Left ventricle myocardium inferior (tissue), 1 donor: ENCODE data around the gene SYT15. TPM values are rescaled to one million over a fixed set of nuclear protein-coding genes. Genes with fewer than 3 reads are reported as not detected.

ENCODE experiments used
- DNase-seq: peaks from one replicate; pipeline ENCODE4 v3.0.0-alpha.2; 2020
- H3K27ac ChIP-seq: fragments of 200-600 bp; replicated peaks from 2 replicates; pipeline ENCODE4 v1.8.0; 2021
- H3K27me3 ChIP-seq: fragments of 200-600 bp; 2 replicates; pipeline ENCODE4 v1.8.0; 2021; ENCODE audit warnings: low read depth
- H3K36me3 ChIP-seq: fragments of 200-600 bp; 2 replicates; pipeline ENCODE4 v1.8.0; 2021
- H3K4me1 ChIP-seq: fragments of 200-600 bp; 2 replicates; pipeline ENCODE4 v1.8.0; 2021
- H3K4me3 ChIP-seq: fragments of 200-600 bp; 2 replicates; pipeline ENCODE4 v1.8.0; 2021; ENCODE audit warnings: mild to moderate bottlenecking, moderate library complexity
- H3K9me3 ChIP-seq: fragments of 200-600 bp; replicated peaks from 2 replicates; pipeline ENCODE4 v1.8.0; 2021
- intact Hi-C: fragments of 100-400 bp; cut with micrococcal nuclease; formaldehyde crosslinking; loops from one replicate; pipeline ENCODE4 v1.11.0; 2022
- total RNA-seq: library from RNA; stranded (reverse); fragmentation: NEBNext Ultra II Directional; extraction: Animal tissue kit (Norgen Biotek cat#: 25700); gene quantifications from one replicate; pipeline ENCODE4 v1.2.1, GENCODE V29; 2021
- TF ChIP-seq, protein P1 (sequence below): fragments of 200-600 bp; IDR thresholded peaks from 2 replicates; pipeline ENCODE4 v1.8.0; 2021; ENCODE audit warnings: antibody characterized with exemption, mild to moderate bottlenecking, borderline replicate concordance
- donor health status: DM: no; HTN: yes; CAD: no; lungs with severe emphysema.

The SYT15 gene
- total RNA-seq, 1 donor from 2014 or later: 1.9 TPM

DNA sequence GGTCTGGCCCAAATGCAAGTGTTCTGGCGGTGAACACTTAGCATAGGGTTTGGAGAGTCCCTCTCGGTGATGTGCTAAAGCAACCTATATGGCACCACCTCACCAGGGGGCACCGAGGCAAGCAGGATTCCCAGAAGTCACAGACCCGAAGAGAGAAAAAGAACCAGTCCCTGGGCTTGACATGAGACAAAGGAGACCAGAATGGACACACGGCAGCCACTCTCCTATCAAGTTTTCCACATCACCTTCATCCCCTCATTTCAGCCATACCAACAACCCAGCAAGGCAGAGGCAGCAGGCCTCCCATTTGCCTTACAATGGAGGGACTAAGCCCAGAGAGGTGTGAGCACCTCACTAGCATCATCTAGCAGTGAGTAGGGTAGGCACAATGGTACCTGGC lies 42.1 kb upstream of the SYT15 start:
- intact Hi-C loops: no loop called here
- Histone ChIP-seq H3K27ac (no peak overlapping the region), H3K4me3 (no peak overlapping the region), H3K9me3 (no peaks in the 10 kb centered on the region), H3K36me3 (no peaks in the 10 kb centered on the region), H3K27me3 (peaks cover 90% of the 10 kb centered on the region), H3K4me1 (peaks cover 5% of the 10 kb centered on the region)
- no peak for DNase-seq
- TF ChIP-seq, protein P1, sequence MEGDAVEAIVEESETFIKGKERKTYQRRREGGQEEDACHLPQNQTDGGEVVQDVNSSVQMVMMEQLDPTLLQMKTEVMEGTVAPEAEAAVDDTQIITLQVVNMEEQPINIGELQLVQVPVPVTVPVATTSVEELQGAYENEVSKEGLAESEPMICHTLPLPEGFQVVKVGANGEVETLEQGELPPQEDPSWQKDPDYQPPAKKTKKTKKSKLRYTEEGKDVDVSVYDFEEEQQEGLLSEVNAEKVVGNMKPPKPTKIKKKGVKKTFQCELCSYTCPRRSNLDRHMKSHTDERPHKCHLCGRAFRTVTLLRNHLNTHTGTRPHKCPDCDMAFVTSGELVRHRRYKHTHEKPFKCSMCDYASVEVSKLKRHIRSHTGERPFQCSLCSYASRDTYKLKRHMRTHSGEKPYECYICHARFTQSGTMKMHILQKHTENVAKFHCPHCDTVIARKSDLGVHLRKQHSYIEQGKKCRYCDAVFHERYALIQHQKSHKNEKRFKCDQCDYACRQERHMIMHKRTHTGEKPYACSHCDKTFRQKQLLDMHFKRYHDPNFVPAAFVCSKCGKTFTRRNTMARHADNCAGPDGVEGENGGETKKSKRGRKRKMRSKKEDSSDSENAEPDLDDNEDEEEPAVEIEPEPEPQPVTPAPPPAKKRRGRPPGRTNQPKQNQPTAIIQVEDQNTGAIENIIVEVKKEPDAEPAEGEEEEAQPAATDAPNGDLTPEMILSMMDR: no peak

DNA sequence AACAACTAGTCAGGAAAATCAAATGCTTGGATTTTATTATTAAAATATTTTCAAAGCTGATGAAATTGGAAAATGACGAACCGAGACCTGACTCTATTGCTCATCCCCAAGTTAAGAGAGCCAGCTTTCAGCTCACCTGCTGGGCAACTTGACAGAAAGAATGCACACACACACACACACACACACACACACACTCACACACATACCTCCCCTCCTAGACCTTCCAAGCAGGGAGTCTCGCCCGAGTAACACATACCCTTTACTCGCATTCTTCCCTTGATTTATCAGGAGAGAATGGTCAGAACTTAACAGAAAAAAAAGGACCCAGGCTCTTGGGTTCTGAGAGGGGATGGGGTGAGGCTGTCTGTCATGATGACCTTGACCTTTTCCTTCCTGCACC lies 41.6 kb upstream of the SYT15 start:
- Histone ChIP-seq H3K27ac (no peak overlapping the region), H3K36me3 (no peaks in the 10 kb centered on the region), H3K4me1 (peaks cover 5% of the 10 kb centered on the region), H3K4me3 (no peak overlapping the region), H3K27me3 (peaks cover 94% of the 10 kb centered on the region), H3K9me3 (no peaks in the 10 kb centered on the region)
- DNase-seq: no peak
- intact Hi-C loops: no loop called here
- TF ChIP-seq, protein P1: no peak

DNA sequence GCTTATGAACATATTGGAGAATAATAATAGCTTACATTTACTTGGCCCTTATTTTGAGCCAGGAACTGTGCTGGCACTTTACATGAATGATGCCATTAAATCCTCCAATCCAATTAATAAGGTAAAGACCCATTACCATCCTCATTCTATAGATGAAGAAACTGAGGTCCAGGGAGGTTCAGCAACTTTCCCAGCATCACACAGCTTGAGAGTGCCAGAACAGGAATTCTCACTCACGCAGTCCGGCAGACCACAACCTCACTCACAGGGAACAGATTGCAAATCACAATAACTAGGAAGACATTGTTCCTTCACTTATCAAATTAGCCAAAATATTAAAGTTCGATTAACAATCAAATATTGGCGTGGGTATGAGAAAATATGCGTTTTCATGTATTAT lies 40.8 kb upstream of the SYT15 start:
- Histone ChIP-seq H3K4me3 (no peak overlapping the region), H3K27ac (no peak overlapping the region), H3K9me3 (no peaks in the 10 kb centered on the region), H3K27me3 (peaks cover 96% of the 10 kb centered on the region), H3K4me1 (peaks cover 5% of the 10 kb centered on the region), H3K36me3 (no peaks in the 10 kb centered on the region)
- intact Hi-C loops: no loop called here
- DNase-seq: no peak
- TF ChIP-seq, protein P1: no peak

DNA sequence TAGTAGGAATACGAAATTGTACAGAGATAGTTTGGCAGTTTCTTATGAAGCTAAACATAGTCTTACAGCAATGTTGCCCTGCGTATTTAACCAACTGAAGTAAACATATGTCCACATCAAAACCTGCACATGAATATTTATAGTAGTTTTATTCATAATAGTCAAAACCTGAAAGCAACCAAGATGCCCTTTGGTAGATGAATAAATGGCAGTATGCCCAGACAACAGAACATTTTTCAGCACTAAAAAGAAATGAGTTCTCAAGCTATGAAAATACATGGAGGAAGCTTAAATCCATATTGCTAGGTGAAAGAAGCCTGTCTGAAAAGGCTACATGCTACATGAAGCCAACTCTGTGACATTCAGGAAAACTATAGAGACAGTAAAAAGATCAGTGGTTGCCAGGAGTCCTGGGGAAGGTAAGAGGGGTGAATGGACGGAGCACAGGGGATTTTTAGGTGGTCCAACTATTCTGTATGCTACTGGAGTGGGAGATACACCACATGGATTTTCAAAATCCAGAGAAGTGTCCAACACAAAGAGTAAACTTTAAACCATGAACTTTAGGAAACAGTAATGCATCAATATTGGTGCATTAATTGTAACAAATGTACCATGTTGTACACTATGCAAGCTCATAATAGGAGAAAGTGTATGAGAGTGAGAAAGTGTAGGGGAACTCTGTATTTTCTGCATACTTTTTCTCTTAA lies 40.1 kb upstream of the SYT15 start:
- Histone ChIP-seq H3K36me3 (no peaks in the 10 kb centered on the region), H3K9me3 (no peaks in the 10 kb centered on the region), H3K4me1 (peaks cover 5% of the 10 kb centered on the region), H3K4me3 (no peak overlapping the region), H3K27ac (no peak overlapping the region), H3K27me3 (peaks cover 96% of the 10 kb centered on the region)
- DNase-seq: no peak
- intact Hi-C loops: no loop called here
- TF ChIP-seq, protein P1: no peak

DNA sequence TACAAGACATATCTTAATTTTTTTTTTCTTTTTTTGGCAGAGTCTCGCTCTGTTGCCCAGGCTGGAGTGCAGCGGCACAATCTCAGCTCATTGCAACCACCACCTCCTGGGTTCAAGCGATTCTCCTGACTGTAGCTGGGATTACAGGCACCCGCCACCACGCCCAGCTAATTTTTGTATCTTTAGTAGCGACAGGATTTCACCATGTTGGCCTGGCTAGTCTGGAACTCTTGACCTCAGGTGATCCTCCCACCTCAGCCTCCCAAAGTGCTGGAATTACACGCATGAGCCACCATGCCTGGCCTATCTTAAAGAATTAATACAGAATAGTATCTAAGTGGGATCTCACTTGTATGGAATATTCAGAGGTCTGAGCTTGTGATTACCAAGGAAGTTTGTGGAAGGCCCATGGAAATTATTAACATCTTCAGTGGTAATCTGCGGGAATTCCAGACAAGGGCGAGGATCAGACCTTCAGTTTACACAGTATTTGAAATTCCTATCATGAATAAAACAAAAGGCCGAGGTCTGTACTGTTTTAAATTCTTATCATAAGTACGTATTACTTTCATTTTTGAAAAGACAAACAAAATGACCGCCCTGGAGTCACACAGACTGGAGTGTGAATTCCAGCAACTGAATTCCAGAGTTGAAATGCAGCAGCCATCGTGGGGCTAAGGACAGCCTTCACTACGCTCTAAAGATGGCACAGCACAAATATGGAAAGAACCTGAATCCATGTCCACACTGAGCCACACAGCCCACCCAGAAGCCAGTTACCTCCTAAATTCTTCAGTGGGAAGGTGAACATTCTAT lies 39.1 kb upstream of the SYT15 start:
- peaks cover 97% of the 10 kb centered on the region for H3K27me3 ChIP-seq
- H3K4me1 ChIP-seq: peaks cover 5% of the 10 kb centered on the region
- H3K4me3 ChIP-seq: no peak overlapping the region
- no peaks in the 10 kb centered on the region for H3K36me3 ChIP-seq
- intact Hi-C loops: no loop called here
- no peak for DNase-seq
- H3K9me3 ChIP-seq: no peaks in the 10 kb centered on the region
- H3K27ac ChIP-seq: no peak overlapping the region
- TF ChIP-seq, protein P1: no peak
